GM10248 (cell line): ENCODE data around the gene EYA4.
A peak's percentile ranks its signal among the peaks of the same experiment; 100 is the strongest.

Experiments
- CTCF ChIA-PET: fragments of 300-600 bp; sonication (Branson Sonifier 250); formaldehyde crosslinking; extraction: SDS; loops from one replicate; lab custom pipeline; 2021; ENCODE audit warnings: antibody characterized with exemption; lab: Yijun Ruan, JAX
- POLR2A ChIA-PET: fragments of 350-650 bp; sonication (Branson Sonifier 250); formaldehyde crosslinking; extraction: SDS; loops from one replicate; lab custom pipeline; 2020; ENCODE audit warnings: antibody characterized with exemption; lab: Yijun Ruan, JAX
- DNase-seq: peaks from one replicate; pipeline ENCODE4 v3.0.0; 2012; ENCODE audit errors: extremely low spot score
- CTCF ChIP-seq: IDR thresholded peaks from 2 replicates; pipeline ENCODE4 v1.5.1; 2012; ENCODE audit warnings: mild to moderate bottlenecking, low read depth; ENCODE audit errors: extremely low read depth, missing control alignments, control extremely low read depth

Gene EYA4

GRCh38 chr6:133241086-133241900, at the start of gene EYA4:
Gene EYA4 (plus strand): TSS chr6:133241357. CDS start chr6:133274781, 33,424 bp downstream.
- ChIA-PET POLR2A (no interaction called here), CTCF (no interaction called here)
- DNase-seq, result peak; percentile 7
- no peak for TF ChIP-seq CTCF

- CTCF ChIA-PET, result interaction anchor here (1.3 to 5.2 kb wide), 3 partner anchors 7 to 725 kb away, joined by 3 to 24 read pairs (median 3); no protein-coding TSS in a partner anchor
- POLR2A ChIA-PET, result no interaction called here
Measured at GRCh38 chr6:133193396-133193795, 47.8 kb upstream of the EYA4 start.

GRCh38 chr6:133198725-133199124, 42.4 kb upstream of the EYA4 start:
- POLR2A ChIA-PET, result no interaction called here
- CTCF ChIA-PET, result no interaction called here
- TF ChIP-seq CTCF, result no peak
- no peak for DNase-seq

More at GRCh38 chr6:133193396-133193795, 47.8 kb upstream of the EYA4 start:
- no peak for DNase-seq
- no peak for TF ChIP-seq CTCF

GRCh38 chr6:133201231-133201630, 39.9 kb upstream of the EYA4 start:
- POLR2A ChIA-PET, result no interaction called here
- CTCF ChIA-PET, result no interaction called here
- TF ChIP-seq CTCF, result no peak
- DNase-seq, result no peak

- no peak for TF ChIP-seq CTCF
- ChIA-PET POLR2A (no interaction called here), CTCF (interaction anchor here (1.3 to 1.4 kb wide), 2 partner anchors 11 to 714 kb away, joined by 3 to 4 read pairs; no protein-coding TSS in a partner anchor)
- no peak for DNase-seq
Measured at GRCh38 chr6:133202610-133203343, 38.4 kb upstream of the EYA4 start.

GRCh38 chr6:133203344-133203697, 37.8 kb upstream of the EYA4 start:
- no peak for DNase-seq
- ChIA-PET CTCF (interaction anchor here (1.0 kb wide), 1 partner anchor 8 kb away, joined by 3 read pairs; no protein-coding TSS in a partner anchor), POLR2A (no interaction called here)
- TF ChIP-seq CTCF, result no peak
